IMR-90 (cell line): ENCODE data around the gene CELA2B. TPM values are rescaled to one million over a fixed set of nuclear protein-coding genes. Genes with fewer than 3 reads are reported as not detected.

Source experiments
- ATAC-seq: fragments of 200-7000 bp; cut with Tn5 transposase; 2 replicates; pipeline ENCODE4 v1.9.1; 2020; ENCODE audit warnings: low read depth, mild to moderate bottlenecking, moderate library complexity
- BruUV-seq: library from RNA; stranded (reverse); fragments of 400-500 nt; replicated peaks from 2 replicates; lab custom pipeline; 2021; lab: Mats Ljungman, UMichigan
- CTCF ChIA-PET: fragments of 300-600 bp; formaldehyde crosslinking; extraction: SDS; loops from one replicate; lab custom pipeline; 2021; ENCODE audit warnings: antibody characterized with exemption; lab: Yijun Ruan, JAX
- POLR2A ChIA-PET: fragments of 300-600 bp; sonication (Branson Sonifier 250); formaldehyde crosslinking; loops from one replicate; lab custom pipeline; 2022; ENCODE audit warnings: antibody characterized with exemption; ENCODE audit not compliant: unreplicated experiment; lab: Charles Lee
- DNase-seq: peaks from one replicate; pipeline ENCODE4 v3.0.0; 2013
- H2AFZ ChIP-seq: replicated peaks from 2 replicates; pipeline ENCODE3; 2013; ENCODE audit warnings: low read length, mild to moderate bottlenecking; ENCODE audit not compliant: poor library complexity
- H2AK5ac ChIP-seq: 2 replicates; pipeline ENCODE4 v1.6.1; 2013; ENCODE audit warnings: low read depth, low read length, inconsistent platforms
- H2AK9ac ChIP-seq: replicated peaks from 2 replicates; pipeline ENCODE3; 2013; ENCODE audit warnings: mild to moderate bottlenecking, low read depth, low read length, moderate library complexity; ENCODE audit not compliant: poor library complexity
- H2BK120ac ChIP-seq: 2 replicates; pipeline ENCODE4 v1.6.1; 2013; ENCODE audit warnings: low read depth, low read length, inconsistent platforms
- H2BK15ac ChIP-seq: 3 replicates; pipeline ENCODE4 v1.6.1; 2013; ENCODE audit warnings: low read depth, low read length, inconsistent platforms
- H2BK20ac ChIP-seq: 2 replicates; pipeline ENCODE4 v1.6.1; 2013; ENCODE audit warnings: low read depth, mild to moderate bottlenecking, inconsistent platforms, low read length, moderate library complexity
- H2BK5ac ChIP-seq: 2 replicates; pipeline ENCODE4 v1.6.1; 2013; ENCODE audit warnings: mild to moderate bottlenecking, low read depth, low read length, inconsistent platforms; ENCODE audit not compliant: poor library complexity, severe bottlenecking
- H3K14ac ChIP-seq: replicated peaks from 2 replicates; pipeline ENCODE4 v1.6.1; 2013; ENCODE audit warnings: low read depth, low read length, inconsistent platforms
- H3K18ac ChIP-seq: 2 replicates; pipeline ENCODE4 v1.6.1; 2013; ENCODE audit warnings: low read depth, low read length, control low read depth
- H3K23ac ChIP-seq: 2 replicates; pipeline ENCODE4 v1.6.1; 2013; ENCODE audit warnings: low read depth, low read length, inconsistent platforms
- H3K27ac ChIP-seq: 2 replicates; pipeline ENCODE4 v1.5.1; 2013; ENCODE audit warnings: mild to moderate bottlenecking, control low read depth, low read length; ENCODE audit not compliant: insufficient read depth
- H3K27me3 ChIP-seq: 2 replicates; pipeline ENCODE4 v1.6.1; 2013; ENCODE audit warnings: low read length; ENCODE audit not compliant: control insufficient read depth, insufficient read depth
- H3K36me3 ChIP-seq: 2 replicates; pipeline ENCODE4 v1.6.1; 2013; ENCODE audit warnings: low read length, mixed read lengths; ENCODE audit not compliant: control insufficient read depth, insufficient read depth
- H3K4ac ChIP-seq: 2 replicates; pipeline ENCODE4 v1.6.1; 2013; ENCODE audit warnings: low read depth, low read length, inconsistent platforms
- H3K4me1 ChIP-seq: 2 replicates; pipeline ENCODE4 v1.6.1; 2013; ENCODE audit warnings: low read length, mixed read lengths; ENCODE audit not compliant: control insufficient read depth, insufficient read depth
- H3K4me2 ChIP-seq: 2 replicates; pipeline ENCODE4 v1.6.1; 2013; ENCODE audit warnings: low read depth, mild to moderate bottlenecking, control low read depth, low read length, moderate library complexity
- H3K4me3 ChIP-seq: 2 replicates; pipeline ENCODE4 v1.5.1; 2013; ENCODE audit warnings: low read depth, mild to moderate bottlenecking, control low read depth, low read length, moderate library complexity; ENCODE audit not compliant: insufficient read depth
- H3K56ac ChIP-seq: 2 replicates; pipeline ENCODE4 v1.6.1; 2013; ENCODE audit warnings: low read length, inconsistent platforms; ENCODE audit not compliant: insufficient read depth; ENCODE audit errors: extremely low read depth
- H3K79me1 ChIP-seq, 2 experiments: 2 replicates each; pipeline ENCODE4 v1.6.1; 2013; ENCODE audit warnings: low read length in 2 of 2, inconsistent platforms in 1 of 2, low read depth in 1 of 2
- H3K9ac ChIP-seq: 2 replicates; pipeline ENCODE4 v1.6.1; 2013; ENCODE audit warnings: low read depth, low read length, control low read depth
- H3K9me1 ChIP-seq: 2 replicates; pipeline ENCODE4 v1.6.1; 2013; ENCODE audit warnings: low read length, inconsistent platforms; ENCODE audit not compliant: insufficient read depth
- H3K9me3 ChIP-seq: 2 replicates; pipeline ENCODE4 v1.6.1; 2013; ENCODE audit warnings: low read length; ENCODE audit not compliant: control insufficient read depth, insufficient read depth
- H4K20me1 ChIP-seq: 2 replicates; pipeline ENCODE4 v1.6.1; 2013; ENCODE audit warnings: low read length, inconsistent platforms; ENCODE audit not compliant: insufficient read depth
- H4K5ac ChIP-seq: 2 replicates; pipeline ENCODE4 v1.6.1; 2013; ENCODE audit warnings: mild to moderate bottlenecking, low read depth, low read length, control low read depth
- H4K8ac ChIP-seq, 2 experiments: 2 replicates each; pipeline ENCODE4 v1.6.1; 2013; ENCODE audit warnings: low read depth in 2 of 2, low read length in 2 of 2, control low read depth in 1 of 2, inconsistent platforms in 1 of 2
- H4K91ac ChIP-seq: 2 replicates; pipeline ENCODE4 v1.6.1; 2013; ENCODE audit warnings: low read depth, low read length, inconsistent platforms; ENCODE audit not compliant: insufficient read depth
- FOS ChIP-seq: fragments of 150-350 bp; IDR thresholded peaks from 2 replicates; pipeline ENCODE4 v1.6.1; 2016; ENCODE audit warnings: low read depth, low read length
- MAFK ChIP-seq: IDR thresholded peaks from 2 replicates; pipeline ENCODE4 v1.6.1; 2012; ENCODE audit warnings: low read depth, low read length, improper control_type of control experiment
- MAZ ChIP-seq: IDR thresholded peaks from 2 replicates; pipeline ENCODE4 v1.6.1; 2012; ENCODE audit warnings: low read depth, mild to moderate bottlenecking, low read length, improper control_type of control experiment, moderate library complexity, borderline replicate concordance
- MXI1 ChIP-seq: IDR thresholded peaks from 2 replicates; pipeline ENCODE4 v1.6.1; 2012; ENCODE audit warnings: low read depth, mild to moderate bottlenecking, low read length, moderate library complexity, borderline replicate concordance
- NFE2L2 ChIP-seq: fragments of 150-350 bp; IDR thresholded peaks from 2 replicates; pipeline ENCODE4 v1.6.1; 2016; ENCODE audit warnings: low read depth, mild to moderate bottlenecking, low read length
- RAD21 ChIP-seq: IDR thresholded peaks from 2 replicates; pipeline ENCODE4 v1.6.1; 2012; ENCODE audit warnings: low read length, improper control_type of control experiment
- RFX5 ChIP-seq: IDR thresholded peaks from 2 replicates; pipeline ENCODE4 v1.8.0; 2012; ENCODE audit warnings: low read depth, mild to moderate bottlenecking, low read length, moderate library complexity
- WGBS, 2 experiments: methylation state at CpG; one replicate each; pipeline versions ENCODE4 v1.1.5 to v1.1.7; 2013; ENCODE audit warnings: missing lambda C conversion rate in 2 of 2; ENCODE audit not compliant: insufficient read length in 1 of 2; ENCODE audit errors: extremely low coverage in 2 of 2; 5-methylcytosine and 5-hydroxymethylcytosine counted together
- dilution Hi-C: fragments of 300-500 bp; cut with HindIII; formaldehyde crosslinking; loops from one replicate; pipeline ENCODE4 v1.14.3; 2018; ENCODE audit warnings: low sequenced_read_pairs; ENCODE audit not compliant: unreplicated experiment
- in situ Hi-C: fragments of 300-500 bp; cut with MboI; formaldehyde crosslinking; loops from 3 replicates; pipeline ENCODE4 v1.14.3; 2019; ENCODE audit warnings: low sequenced_read_pairs, inconsistent platforms, mixed read lengths
- intact Hi-C: fragments of 100-400 bp; cut with micrococcal nuclease; formaldehyde crosslinking; loops from 2 replicates; pipeline ENCODE4 v1.10.0; 2022
- polyA plus RNA-seq, 3 experiments: library from polyadenylated mRNA; depleted of rRNA; stranded (reverse); fragments of >200 nt; gene quantifications; 2 replicates each; pipeline ENCODE4 v1.2.3, GENCODE V29; 2012; ENCODE audit warnings: low replicate concordance in 1 of 3
- total RNA-seq: library from RNA; depleted of rRNA; stranded (reverse); fragments of >200 nt; gene quantifications from 2 replicates; pipeline ENCODE4 v1.2.3, GENCODE V29; 2012
- TF ChIP-seq, protein P1 (sequence below): conservative IDR thresholded peaks from 2 replicates; pipeline ENCODE4 v1.5.1; 2012; ENCODE audit warnings: mild to moderate bottlenecking, low read depth, low read length, improper control_type of control experiment
- TF ChIP-seq, protein P2 (sequence below): fragments of 150-350 bp; IDR thresholded peaks from 2 replicates; pipeline ENCODE4 v1.6.1; 2017; ENCODE audit warnings: mild to moderate bottlenecking, antibody characterized with exemption, low read length, low read depth

Gene CELA2B
- total and polyA plus RNA-seq, 2 of the 4 experiments (the other 2 are of a cell fraction): not detected

DNA sequence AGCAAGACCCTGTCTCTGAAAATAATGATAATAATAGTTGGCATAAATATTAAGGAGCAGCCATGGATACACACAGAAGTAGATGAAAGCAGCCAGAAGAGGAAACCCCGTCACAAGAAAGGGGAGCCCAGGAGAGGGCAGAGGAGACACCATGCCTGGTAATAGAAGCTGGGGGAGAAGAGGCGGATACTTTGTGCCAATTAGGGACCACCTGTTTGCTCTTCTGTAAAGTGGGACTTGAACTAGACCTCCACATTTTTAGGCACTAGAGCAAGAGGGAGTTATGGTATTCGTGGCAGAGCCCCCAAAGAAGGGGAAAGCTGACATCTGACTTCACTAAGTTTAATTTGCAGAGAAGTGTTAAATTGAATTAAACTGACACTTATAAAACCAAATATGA, 12.5 kb downstream of the CELA2B start:
- no peaks in the 10 kb centered on the region for H3K27me3 ChIP-seq
- H2BK5ac ChIP-seq: no peak overlapping the region
- in situ Hi-C loops: no loop called here
- POLR2A ChIA-PET: no interaction called here
- no peak overlapping the region for H3K9ac ChIP-seq
- TF ChIP-seq NFE2L2 (no peak), FOS (no peak), MAFK (no peak), MXI1 (no peak), RFX5 (no peak), RAD21 (no peak), MAZ (no peak)
- TF ChIP-seq, protein P1, sequence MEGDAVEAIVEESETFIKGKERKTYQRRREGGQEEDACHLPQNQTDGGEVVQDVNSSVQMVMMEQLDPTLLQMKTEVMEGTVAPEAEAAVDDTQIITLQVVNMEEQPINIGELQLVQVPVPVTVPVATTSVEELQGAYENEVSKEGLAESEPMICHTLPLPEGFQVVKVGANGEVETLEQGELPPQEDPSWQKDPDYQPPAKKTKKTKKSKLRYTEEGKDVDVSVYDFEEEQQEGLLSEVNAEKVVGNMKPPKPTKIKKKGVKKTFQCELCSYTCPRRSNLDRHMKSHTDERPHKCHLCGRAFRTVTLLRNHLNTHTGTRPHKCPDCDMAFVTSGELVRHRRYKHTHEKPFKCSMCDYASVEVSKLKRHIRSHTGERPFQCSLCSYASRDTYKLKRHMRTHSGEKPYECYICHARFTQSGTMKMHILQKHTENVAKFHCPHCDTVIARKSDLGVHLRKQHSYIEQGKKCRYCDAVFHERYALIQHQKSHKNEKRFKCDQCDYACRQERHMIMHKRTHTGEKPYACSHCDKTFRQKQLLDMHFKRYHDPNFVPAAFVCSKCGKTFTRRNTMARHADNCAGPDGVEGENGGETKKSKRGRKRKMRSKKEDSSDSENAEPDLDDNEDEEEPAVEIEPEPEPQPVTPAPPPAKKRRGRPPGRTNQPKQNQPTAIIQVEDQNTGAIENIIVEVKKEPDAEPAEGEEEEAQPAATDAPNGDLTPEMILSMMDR: no peak
- TF ChIP-seq, protein P2, sequence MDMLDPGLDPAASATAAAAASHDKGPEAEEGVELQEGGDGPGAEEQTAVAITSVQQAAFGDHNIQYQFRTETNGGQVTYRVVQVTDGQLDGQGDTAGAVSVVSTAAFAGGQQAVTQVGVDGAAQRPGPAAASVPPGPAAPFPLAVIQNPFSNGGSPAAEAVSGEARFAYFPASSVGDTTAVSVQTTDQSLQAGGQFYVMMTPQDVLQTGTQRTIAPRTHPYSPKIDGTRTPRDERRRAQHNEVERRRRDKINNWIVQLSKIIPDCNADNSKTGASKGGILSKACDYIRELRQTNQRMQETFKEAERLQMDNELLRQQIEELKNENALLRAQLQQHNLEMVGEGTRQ: no peak
- H4K8ac ChIP-seq: no peak overlapping the region
- H4K91ac ChIP-seq: no peak overlapping the region
- H4K5ac ChIP-seq: no peak overlapping the region
- no peaks in the 10 kb centered on the region for H3K79me1 ChIP-seq
- H2BK15ac ChIP-seq: no peak overlapping the region
- intact Hi-C loops: no loop called here
- H2BK120ac ChIP-seq: no peak overlapping the region
- no peak overlapping the region for H3K14ac ChIP-seq
- no peak overlapping the region for H3K23ac ChIP-seq
- no peaks in the 10 kb centered on the region for H3K9me3 ChIP-seq
- H2BK20ac ChIP-seq: no peak overlapping the region
- no peak overlapping the region for H3K56ac ChIP-seq
- H3K18ac ChIP-seq: no peak overlapping the region
- no peak overlapping the region for H3K4me3 ChIP-seq
- H3K4me1 ChIP-seq: no peaks in the 10 kb centered on the region
- no peaks in the 10 kb centered on the region for H4K20me1 ChIP-seq
- peaks cover 4% of the 10 kb centered on the region; the same call in 1 of the 2 replicates for H3K36me3 ChIP-seq
- H3K4ac ChIP-seq: no peak overlapping the region
- dilution Hi-C loops: no loop called here
- no peak overlapping the region for H2AK5ac ChIP-seq
- CTCF ChIA-PET: no interaction called here
- DNase-seq: no peak
- H3K4me2 ChIP-seq: no peak overlapping the region
- no peak overlapping the region for H2AK9ac ChIP-seq
- H3K9me1 ChIP-seq: no peaks in the 10 kb centered on the region
- H3K27ac ChIP-seq: no peak overlapping the region
- no peak overlapping the region for H2AFZ ChIP-seq
- WGBS, 2 experiments: 83% methylated on average over 1 of the region's 3 CpGs; no CpG with 5 or more reads in 1 of the 2 experiments
- no peak for ATAC-seq
- BruUV-seq: no TSS peak
